PC-9 (cell line): ENCODE measurements around the gene ZNF808. TPM values are rescaled to one million over a fixed set of nuclear protein-coding genes. Genes with fewer than 3 reads are reported as not detected.
A peak's percentile ranks its signal among the peaks of the same experiment; 100 is the strongest.

Source experiments
- BruUV-seq: library from RNA; stranded (reverse); fragments of 400-500 nt; replicated peaks from 2 replicates; lab custom pipeline; 2021; lab: Mats Ljungman, UMichigan
- CTCF ChIA-PET: fragments of 300-600 bp; sonication (Branson Sonifier 250); formaldehyde crosslinking; loops from one replicate; lab custom pipeline; 2022; ENCODE audit warnings: antibody characterized with exemption; lab: Charles Lee
- POLR2A ChIA-PET: fragments of 300-600 bp; sonication (Branson Sonifier 250); formaldehyde crosslinking; loops from one replicate; lab custom pipeline; 2022; ENCODE audit warnings: antibody characterized with exemption; ENCODE audit not compliant: unreplicated experiment; lab: Charles Lee
- DNase-seq, 2 experiments: peaks; one replicate each; pipeline versions ENCODE4 v3.0.0 to v3.0.0-alpha.2; 2015 to 2022; ENCODE audit warnings: mixed read lengths in 1 of 2
- H2AFZ ChIP-seq: fragments of 200-600 bp; sonication (generic); 2 replicates; pipeline ENCODE4 v1.8.1; 2017; ENCODE audit warnings: antibody characterized with exemption
- H3F3A ChIP-seq: fragments of 200-600 bp; sonication (generic); 2 replicates; pipeline ENCODE4 v1.8.1; 2017; ENCODE audit warnings: antibody characterized with exemption, mild to moderate bottlenecking, low read depth; ENCODE audit not compliant: insufficient read depth
- H3K27ac ChIP-seq: fragments of 200-600 bp; sonication (generic); 2 replicates; pipeline ENCODE4 v1.6.1; 2016; ENCODE audit warnings: mixed run types
- H3K27me3 ChIP-seq: fragments of 200-600 bp; sonication (generic); 2 replicates; pipeline ENCODE4 v1.6.1; 2016; ENCODE audit warnings: low read depth, mixed run types; ENCODE audit not compliant: insufficient read depth
- H3K36me3 ChIP-seq: fragments of 200-600 bp; sonication (generic); 2 replicates; pipeline ENCODE4 v1.6.1; 2016; ENCODE audit warnings: low read depth, mixed run types
- H3K4me1 ChIP-seq: fragments of 200-600 bp; sonication (generic); replicated peaks from 2 replicates; pipeline ENCODE4 v1.6.1; 2016; ENCODE audit warnings: mixed run types; ENCODE audit not compliant: insufficient read depth
- H3K4me2 ChIP-seq: fragments of 200-600 bp; sonication (generic); 2 replicates; pipeline ENCODE4 v1.6.1; 2017; ENCODE audit warnings: mixed run types
- H3K4me3 ChIP-seq: fragments of 200-600 bp; sonication (generic); 2 replicates; pipeline ENCODE4 v1.6.1; 2016; ENCODE audit warnings: mixed run types
- H3K79me2 ChIP-seq: fragments of 200-600 bp; sonication (generic); 2 replicates; pipeline ENCODE4 v1.6.1; 2017; ENCODE audit warnings: low read depth, mixed run types
- H3K9me2 ChIP-seq: fragments of 200-600 bp; sonication (generic); 2 replicates; pipeline ENCODE4 v1.8.1; 2017; ENCODE audit warnings: mild to moderate bottlenecking; ENCODE audit not compliant: insufficient read depth
- H3K9me3 ChIP-seq: fragments of 200-600 bp; sonication (generic); 2 replicates; pipeline ENCODE4 v1.8.1; 2016; ENCODE audit warnings: low read depth; ENCODE audit not compliant: insufficient read depth
- H4K20me1 ChIP-seq: fragments of 200-600 bp; sonication (generic); 2 replicates; pipeline ENCODE4 v1.8.1; 2017; ENCODE audit not compliant: insufficient read depth
- CTCF ChIP-seq: fragments of 200-600 bp; sonication (generic); conservative IDR thresholded peaks from 2 replicates; pipeline ENCODE4 v1.6.1; 2017; ENCODE audit warnings: mixed run types, antibody characterized with exemption, mild to moderate bottlenecking, moderate library complexity
- EZH2 ChIP-seq: fragments of 200-600 bp; sonication (generic); IDR thresholded peaks from 2 replicates; pipeline ENCODE4 v1.8.0; 2017; ENCODE audit warnings: antibody characterized with exemption, low read depth
- intact Hi-C: fragments of 100-400 bp; cut with micrococcal nuclease; formaldehyde crosslinking; loops from one replicate; pipeline ENCODE4 v1.10.0; 2022; ENCODE audit not compliant: unreplicated experiment
- total RNA-seq: library from RNA; stranded (reverse); gene quantifications from 2 replicates; pipeline ENCODE4 v1.2.3, GENCODE V29; 2021

The ZNF808 gene
- total RNA-seq, 1 experiment from 2014 or later = 26.6 TPM

- no TSS peak for BruUV-seq
- CTCF ChIA-PET = no interaction called here
- H3K4me3 ChIP-seq = no peak overlapping the region
- DNase-seq = no peak
- H3F3A ChIP-seq = no peaks in the 10 kb centered on the region
- H3K9me2 ChIP-seq = no peaks in the 10 kb centered on the region
- no peak overlapping the region for H2AFZ ChIP-seq
- no peaks in the 10 kb centered on the region for H4K20me1 ChIP-seq
- H3K79me2 ChIP-seq = no peaks in the 10 kb centered on the region
- H3K36me3 ChIP-seq = no peaks in the 10 kb centered on the region
- no peaks in the 10 kb centered on the region for H3K4me1 ChIP-seq
- TF ChIP-seq EZH2 (no peak), CTCF (no peak)
- no peak overlapping the region for H3K27ac ChIP-seq
- no peak overlapping the region for H3K4me2 ChIP-seq
- POLR2A ChIA-PET = interaction anchor here (0.7 kb wide), 1 partner anchor 963 kb away, joined by 22 read pairs; no protein-coding TSS in a partner anchor
- H3K9me3 ChIP-seq = peaks cover 22% of the 10 kb centered on the region; the same call in 1 of the 2 replicates
- H3K27me3 ChIP-seq = peaks cover 3% of the 10 kb centered on the region; the same call in 1 of the 2 replicates
- intact Hi-C loops = no loop called here
Observed at GRCh38 chr19:52492201-52492993, 35.1 kb upstream of the ZNF808 start.

GRCh38 chr19:52492994-52493470 lies 34.4 kb upstream of the ZNF808 start:
- no peak overlapping the region for H2AFZ ChIP-seq
- no peaks in the 10 kb centered on the region for H3K4me1 ChIP-seq
- H3K36me3 ChIP-seq = no peaks in the 10 kb centered on the region
- intact Hi-C loops = no loop called here
- peaks cover 22% of the 10 kb centered on the region; the same call in 1 of the 2 replicates for H3K9me3 ChIP-seq
- CTCF ChIA-PET = no interaction called here
- no peaks in the 10 kb centered on the region for H3K9me2 ChIP-seq
- DNase-seq = no peak
- no peak overlapping the region for H3K4me2 ChIP-seq
- no TSS peak for BruUV-seq
- TF ChIP-seq CTCF (no peak), EZH2 (no peak)
- POLR2A ChIA-PET = no interaction called here
- no peaks in the 10 kb centered on the region for H4K20me1 ChIP-seq
- no peak overlapping the region for H3K27ac ChIP-seq
- peaks cover 3% of the 10 kb centered on the region; the same call in 1 of the 2 replicates for H3K27me3 ChIP-seq
- no peaks in the 10 kb centered on the region for H3F3A ChIP-seq
- no peak overlapping the region for H3K4me3 ChIP-seq
- H3K79me2 ChIP-seq = no peaks in the 10 kb centered on the region

GRCh38 chr19:52494518-52494917 lies 33.0 kb upstream of the ZNF808 start:
- Histone ChIP-seq H3K4me3 (no peak overlapping the region), H3K79me2 (no peaks in the 10 kb centered on the region), H3K4me2 (no peak overlapping the region), H3K9me3 (peaks cover 11% of the 10 kb centered on the region), H3K27ac (no peak overlapping the region), H3K27me3 (no peaks in the 10 kb centered on the region), H4K20me1 (no peaks in the 10 kb centered on the region), H3K9me2 (no peaks in the 10 kb centered on the region), H2AFZ (no peak overlapping the region), H3K4me1 (no peaks in the 10 kb centered on the region), H3K36me3 (no peaks in the 10 kb centered on the region), H3F3A (no peaks in the 10 kb centered on the region)
- ChIA-PET CTCF (no interaction called here), POLR2A (no interaction called here)
- BruUV-seq = no TSS peak
- DNase-seq = peak in 1 of 2 experiments; percentile 46
- intact Hi-C loops = no loop called here
- TF ChIP-seq EZH2 = no peak
- no peak for TF ChIP-seq CTCF
